Parathyroid adenoma (tissue), 2 donors: ENCODE measurements around the gene FOXO3.
"Not testable (repeated sequence)": the region's sequence is repeated elsewhere in the genome, so short reads cannot be mapped to it uniquely, and the experiment has no call there.

Source experiments
- H2AFZ ChIP-seq: fragments of 300-600 bp; sonication (generic); one replicate; pipeline ENCODE4 v1.7.0; 2017; ENCODE audit warnings: antibody characterized with exemption, mild to moderate bottlenecking
- H3K27ac ChIP-seq: fragments of 300-600 bp; sonication (generic); one replicate; pipeline ENCODE4 v1.7.0; 2017
- H3K27me3 ChIP-seq: fragments of 300-600 bp; sonication (generic); one replicate; pipeline ENCODE4 v1.7.0; 2017; ENCODE audit warnings: low read length; ENCODE audit not compliant: control insufficient read depth, insufficient read depth
- H3K36me3 ChIP-seq: fragments of 300-600 bp; sonication (generic); one replicate; pipeline ENCODE4 v1.7.0; 2017; ENCODE audit warnings: low read length; ENCODE audit not compliant: control insufficient read depth, insufficient read depth
- H3K4me1 ChIP-seq: fragments of 300-600 bp; sonication (generic); one replicate; pipeline ENCODE4 v1.7.0; 2017; ENCODE audit warnings: control low read depth
- H3K4me2 ChIP-seq: fragments of 300-600 bp; sonication (generic); one replicate; pipeline ENCODE4 v1.7.0; 2017; ENCODE audit warnings: low read length
- H3K4me3 ChIP-seq: fragments of 300-600 bp; sonication (generic); one replicate; pipeline ENCODE4 v1.7.0; 2017; ENCODE audit warnings: low read depth, low read length
- H3K79me2 ChIP-seq: fragments of 300-600 bp; sonication (generic); one replicate; pipeline ENCODE4 v1.7.0; 2017; ENCODE audit warnings: control low read depth
- H3K9ac ChIP-seq: fragments of 300-600 bp; sonication (generic); one replicate; pipeline ENCODE4 v1.7.0; 2017; ENCODE audit warnings: mild to moderate bottlenecking
- H3K9me3 ChIP-seq: fragments of 300-600 bp; sonication (generic); one replicate; pipeline ENCODE4 v1.7.0; 2017; ENCODE audit warnings: low read length; ENCODE audit not compliant: control insufficient read depth
- CTCF ChIP-seq: fragments of 300-600 bp; sonication (generic); IDR thresholded peaks from one replicate; pipeline ENCODE4 v1.7.0; 2017; ENCODE audit warnings: antibody characterized with exemption, mild to moderate bottlenecking
- donor health status: primary hyperparathyroidism.

FOXO3 gene

GRCh38 chr6:108677357-108677756 is 116.6 kb downstream of the FOXO3 start:
- H3K4me3 ChIP-seq: no peak overlapping the region
- no peak overlapping the region for H3K27ac ChIP-seq
- H3K9ac ChIP-seq: no peak overlapping the region
- H3K27me3 ChIP-seq: no peaks in the 10 kb centered on the region
- no peak overlapping the region for H3K4me2 ChIP-seq
- TF ChIP-seq CTCF: no peak
- no peaks in the 10 kb centered on the region for H3K9me3 ChIP-seq
- H3K36me3 ChIP-seq: no peaks in the 10 kb centered on the region
- H2AFZ ChIP-seq: no peak overlapping the region
- peaks cover 9% of the 10 kb centered on the region for H3K79me2 ChIP-seq
- H3K4me1 ChIP-seq: peaks cover 17% of the 10 kb centered on the region

DNA sequence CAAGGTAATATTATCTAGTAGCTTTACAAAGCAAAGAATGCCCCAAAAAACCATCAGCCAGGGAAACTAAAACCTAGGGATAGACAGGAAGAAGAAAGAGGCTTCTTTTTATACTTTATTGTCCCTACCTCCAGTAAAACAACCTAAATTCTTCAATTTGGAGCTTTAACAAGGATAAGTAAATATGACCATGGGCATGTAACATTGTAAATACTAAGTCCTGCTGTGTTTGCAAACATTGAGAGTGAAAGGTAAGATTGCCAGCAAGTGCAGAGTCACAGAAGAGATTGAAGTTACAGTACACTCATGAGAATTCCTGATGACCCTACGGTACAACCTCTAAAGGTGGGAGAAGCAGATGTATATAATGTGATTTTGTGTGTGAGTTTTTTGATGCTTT is 117.2 kb downstream of the FOXO3 start:
- peaks cover 17% of the 10 kb centered on the region for H3K4me1 ChIP-seq

DNA sequence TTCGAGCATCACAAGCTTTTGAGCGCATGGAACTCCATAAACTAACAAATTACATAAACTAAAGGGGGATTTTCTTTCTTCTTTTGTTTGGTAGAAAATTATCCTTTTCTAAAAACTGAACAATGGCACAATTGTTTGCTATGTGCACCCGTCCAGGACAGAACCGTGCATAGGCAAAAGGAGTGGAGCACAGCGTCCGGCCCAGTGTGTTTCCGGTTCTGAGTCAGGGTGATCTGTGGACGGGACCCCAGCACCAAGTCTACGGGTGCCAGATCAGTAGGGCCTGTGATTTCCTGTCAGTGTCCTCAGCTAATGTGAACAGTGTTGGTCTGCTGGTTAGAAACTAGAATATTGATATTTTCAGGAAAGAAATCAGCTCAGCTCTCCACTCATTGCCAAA is 119.6 kb downstream of the FOXO3 start:
- not testable (repeated sequence) for H3K9me3 ChIP-seq, H3K4me2 ChIP-seq, H3K27ac ChIP-seq, H2AFZ ChIP-seq, H3K9ac ChIP-seq, H3K36me3 ChIP-seq, H3K4me3 ChIP-seq, H3K27me3 ChIP-seq
- peaks cover 11% of the 10 kb centered on the region for H3K4me1 ChIP-seq
- peaks cover 11% of the 10 kb centered on the region for H3K79me2 ChIP-seq

More for the DNA sequence above, 117.2 kb downstream of the FOXO3 start:
- H3K4me2 ChIP-seq: no peak overlapping the region
- no peaks in the 10 kb centered on the region for H3K27me3 ChIP-seq
- H2AFZ ChIP-seq: no peak overlapping the region
- H3K4me3 ChIP-seq: no peak overlapping the region
- H3K27ac ChIP-seq: no peak overlapping the region
- no peak for TF ChIP-seq CTCF
- peaks cover 11% of the 10 kb centered on the region for H3K79me2 ChIP-seq
- no peaks in the 10 kb centered on the region for H3K36me3 ChIP-seq
- H3K9me3 ChIP-seq: no peaks in the 10 kb centered on the region
- no peak overlapping the region for H3K9ac ChIP-seq

GRCh38 chr6:108681721-108682120 is 121.0 kb downstream of the FOXO3 start:
- H3K27me3 ChIP-seq, H3K4me2 ChIP-seq, H3K4me3 ChIP-seq, H3K27ac ChIP-seq, H2AFZ ChIP-seq, H3K9ac ChIP-seq, H3K36me3 ChIP-seq, H3K9me3 ChIP-seq, H3K4me1 ChIP-seq: not testable (repeated sequence)
- peaks cover 11% of the 10 kb centered on the region for H3K79me2 ChIP-seq

- not testable (repeated sequence) for H3K9me3 ChIP-seq, H3K27ac ChIP-seq, H3K27me3 ChIP-seq, H3K4me2 ChIP-seq, H3K36me3 ChIP-seq, H3K4me1 ChIP-seq, H3K9ac ChIP-seq, H3K4me3 ChIP-seq, H3K79me2 ChIP-seq, H2AFZ ChIP-seq
Observed at GRCh38 chr6:108682383-108683119, 121.8 kb downstream of the FOXO3 start.

- not testable (repeated sequence) for H2AFZ ChIP-seq, H3K36me3 ChIP-seq, H3K27me3 ChIP-seq
Observed at GRCh38 chr6:108683976-108684375, 123.3 kb downstream of the FOXO3 start.

More at GRCh38 chr6:108683976-108684375, 123.3 kb downstream of the FOXO3 start:
- not testable (repeated sequence) for H3K4me1 ChIP-seq, H3K79me2 ChIP-seq, H3K27ac ChIP-seq, H3K4me2 ChIP-seq, H3K9ac ChIP-seq, H3K4me3 ChIP-seq, H3K9me3 ChIP-seq
